HepG2 (cell line): Measurements from ENCODE around the gene ACADVL. TPM values are rescaled to one million over a fixed set of nuclear protein-coding genes. Genes with fewer than 3 reads are reported as not detected.

ENCODE experiments used
- FOSL1 ChIP-seq: sonication (generic); formaldehyde crosslinking; IDR thresholded peaks from 2 replicates; pipeline ENCODE4 v1.9.0; 2021; ENCODE audit warnings: missing genetic modification reagents, borderline replicate concordance
- GABPA ChIP-seq, 2 experiments: IDR thresholded peaks; 2 replicates each; pipeline ENCODE4 v1.6.1; 2011 to 2016; ENCODE audit warnings: low read depth in 2 of 2, low read length in 1 of 2, missing biosample characterization in 1 of 2, missing genetic modification characterization in 1 of 2
- HDAC2 ChIP-seq: sonication (generic); formaldehyde crosslinking; IDR thresholded peaks from 2 replicates; pipeline ENCODE4 v1.4.0; 2020; ENCODE audit warnings: missing genetic modification reagents
- MXI1 ChIP-seq: IDR thresholded peaks from 3 replicates; pipeline ENCODE4 v1.6.1; 2012; ENCODE audit warnings: low read depth, low read length, inconsistent platforms, borderline replicate concordance
- SNAPC2 ChIP-seq: sonication (generic); formaldehyde crosslinking; IDR thresholded peaks from 2 replicates; pipeline ENCODE4 v1.8.1; 2022; ENCODE audit warnings: mild to moderate bottlenecking, missing genetic modification reagents
- ZBTB21 ChIP-seq: sonication (generic); formaldehyde crosslinking; IDR thresholded peaks from 2 replicates; pipeline ENCODE4 v1.4.0; 2020; ENCODE audit warnings: missing genetic modification reagents
- ZNF232 ChIP-seq: sonication (generic); formaldehyde crosslinking; IDR thresholded peaks from 2 replicates; pipeline ENCODE4 v1.4.0; 2020; ENCODE audit warnings: missing genetic modification reagents, borderline replicate concordance
- polyA plus RNA-seq, 8 experiments: library from polyadenylated mRNA; depleted of rRNA in 3 of 8; stranded (reverse) in 7 of 8; unstranded in 1 of 8; fragments of >200 nt; fragmentation: Illumina TruSeq in 4 of 8; extraction: Trizol in 4 of 8; gene quantifications; 2 replicates each; pipeline versions ENCODE4 v1.2.1 to v1.2.3, GENCODE V29; 2011 to 2016; ENCODE audit warnings: low read depth in 4 of 8, missing spikeins in 1 of 8, mixed read lengths in 1 of 8; ENCODE audit not compliant: insufficient read depth in 1 of 8
- total RNA-seq, 5 experiments: library from RNA; depleted of rRNA; stranded (reverse); fragments of >200 nt; fragmentation: Illumina TruSeq; extraction: Trizol; gene quantifications; 2 replicates each; pipeline ENCODE4 v1.2.3, GENCODE V29; 2016; ENCODE audit warnings: low read depth in 1 of 5
- TF ChIP-seq, protein P1 (sequence below): conservative IDR thresholded peaks from 2 replicates; pipeline ENCODE4 v1.6.1; 2018; ENCODE audit warnings: missing genetic modification reagents
- TF ChIP-seq, protein P2 (sequence below): sonication (generic); formaldehyde crosslinking; IDR thresholded peaks from 2 replicates; pipeline ENCODE4 v1.8.1; 2022; ENCODE audit warnings: mild to moderate bottlenecking, missing genetic modification reagents
- TF ChIP-seq, protein P3 (sequence below): sonication (generic); formaldehyde crosslinking; IDR thresholded peaks from 2 replicates; pipeline ENCODE4 v1.4.0; 2020; ENCODE audit warnings: missing genetic modification reagents
- TF ChIP-seq, protein P4 (sequence below): sonication (generic); formaldehyde crosslinking; IDR thresholded peaks from 2 replicates; pipeline ENCODE4 v1.8.0; 2022; ENCODE audit warnings: mild to moderate bottlenecking, missing genetic modification reagents, moderate library complexity
- TF ChIP-seq, protein P5 (sequence below): IDR thresholded peaks from 2 replicates; pipeline ENCODE4 v1.6.1; 2016
- TF ChIP-seq, protein P6 (sequence below): sonication (generic); formaldehyde crosslinking; IDR thresholded peaks from 2 replicates; pipeline ENCODE4 v1.4.0; 2020; ENCODE audit warnings: missing genetic modification reagents
- TF ChIP-seq, protein P7 (sequence below): IDR thresholded peaks from 2 replicates; pipeline ENCODE4 v1.6.1; 2016; ENCODE audit warnings: low read depth

ACADVL gene
- total and polyA plus RNA-seq, 2 of the 13 experiments (the other 11 are each of a cell fraction or from before 2014, with no cell fraction given) = 219 to 412 TPM

DNA sequence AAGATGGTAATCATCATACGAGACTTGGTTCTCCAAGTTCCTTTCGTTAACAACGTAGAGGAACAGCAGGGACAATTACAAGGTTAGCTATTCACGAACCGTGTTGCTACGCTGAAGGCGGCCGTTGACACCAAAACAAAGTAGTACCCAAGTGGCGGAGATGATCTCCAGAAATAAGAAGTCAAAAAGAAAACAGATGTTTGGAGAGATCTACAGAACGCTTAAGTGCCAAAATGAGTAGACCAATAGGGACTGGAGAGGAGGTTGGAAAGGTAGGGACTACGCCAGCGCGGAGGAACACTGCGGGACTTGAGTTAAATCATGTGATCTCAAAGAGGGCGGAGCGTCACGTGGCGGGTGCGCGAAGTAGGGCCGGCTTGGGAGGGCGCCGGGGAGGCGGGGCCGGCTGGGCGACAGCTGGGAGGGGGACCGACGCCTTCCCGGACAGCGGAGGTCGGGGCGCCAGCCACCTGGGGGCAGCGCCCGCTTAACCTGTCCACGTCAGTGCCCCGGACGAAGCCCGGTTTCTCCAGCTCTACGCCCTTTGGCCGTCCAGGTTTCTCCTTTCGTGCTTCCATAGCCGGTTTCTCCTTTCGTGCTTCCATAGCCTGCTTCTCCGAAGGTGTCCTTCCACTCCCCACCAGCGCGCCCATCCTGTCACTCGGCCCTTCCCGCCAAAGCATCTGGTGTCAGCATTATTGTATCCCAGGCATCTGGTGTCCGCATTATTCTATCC, 23.1 kb downstream of the ACADVL start (continued):
- TF ChIP-seq, protein P1, sequence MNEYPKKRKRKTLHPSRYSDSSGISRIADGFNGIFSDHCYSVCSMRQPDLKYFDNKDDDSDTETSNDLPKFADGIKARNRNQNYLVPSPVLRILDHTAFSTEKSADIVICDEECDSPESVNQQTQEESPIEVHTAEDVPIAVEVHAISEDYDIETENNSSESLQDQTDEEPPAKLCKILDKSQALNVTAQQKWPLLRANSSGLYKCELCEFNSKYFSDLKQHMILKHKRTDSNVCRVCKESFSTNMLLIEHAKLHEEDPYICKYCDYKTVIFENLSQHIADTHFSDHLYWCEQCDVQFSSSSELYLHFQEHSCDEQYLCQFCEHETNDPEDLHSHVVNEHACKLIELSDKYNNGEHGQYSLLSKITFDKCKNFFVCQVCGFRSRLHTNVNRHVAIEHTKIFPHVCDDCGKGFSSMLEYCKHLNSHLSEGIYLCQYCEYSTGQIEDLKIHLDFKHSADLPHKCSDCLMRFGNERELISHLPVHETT = peak; percentile 84
- TF ChIP-seq MXI1 (peak; percentile 79; the same call in 1 of the 3 replicates), FOSL1 (CRISPR knock-in tag) (no peak), SNAPC2 (CRISPR knock-in tag) (no peak), ZNF232 (no peak), GABPA (IDR thresholded peaks at IDR 0.05; ENCODE audit: low read depth, low read length) (peak; percentile 23; the same call in 1 of the 2 replicates), GABPA (CRISPR knock-in tag; IDR thresholded peaks at IDR 0.05; ENCODE audit: low read depth) (peak; percentile 73), ZBTB21 (CRISPR knock-in tag) (peak; percentile 41; the same call in 1 of the 2 replicates), HDAC2 (CRISPR knock-in tag) (peak; percentile 71)
- TF ChIP-seq, protein P2, sequence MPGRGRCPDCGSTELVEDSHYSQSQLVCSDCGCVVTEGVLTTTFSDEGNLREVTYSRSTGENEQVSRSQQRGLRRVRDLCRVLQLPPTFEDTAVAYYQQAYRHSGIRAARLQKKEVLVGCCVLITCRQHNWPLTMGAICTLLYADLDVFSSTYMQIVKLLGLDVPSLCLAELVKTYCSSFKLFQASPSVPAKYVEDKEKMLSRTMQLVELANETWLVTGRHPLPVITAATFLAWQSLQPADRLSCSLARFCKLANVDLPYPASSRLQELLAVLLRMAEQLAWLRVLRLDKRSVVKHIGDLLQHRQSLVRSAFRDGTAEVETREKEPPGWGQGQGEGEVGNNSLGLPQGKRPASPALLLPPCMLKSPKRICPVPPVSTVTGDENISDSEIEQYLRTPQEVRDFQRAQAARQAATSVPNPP (CRISPR knock-in tag) = 0 out of 2 replicates have a peak, but pooled peaks have one; percentile 14
- TF ChIP-seq, protein P3, sequence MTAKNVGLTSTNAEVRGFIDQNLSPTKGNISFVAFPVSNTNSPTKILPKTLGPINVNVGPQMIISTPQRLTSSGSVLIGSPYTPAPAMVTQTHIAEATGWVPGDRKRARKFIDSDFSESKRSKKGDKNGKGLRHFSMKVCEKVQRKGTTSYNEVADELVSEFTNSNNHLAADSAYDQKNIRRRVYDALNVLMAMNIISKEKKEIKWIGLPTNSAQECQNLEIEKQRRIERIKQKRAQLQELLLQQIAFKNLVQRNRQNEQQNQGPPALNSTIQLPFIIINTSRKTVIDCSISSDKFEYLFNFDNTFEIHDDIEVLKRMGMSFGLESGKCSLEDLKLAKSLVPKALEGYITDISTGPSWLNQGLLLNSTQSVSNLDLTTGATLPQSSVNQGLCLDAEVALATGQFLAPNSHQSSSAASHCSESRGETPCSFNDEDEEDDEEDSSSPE (CRISPR knock-in tag) = peak; percentile 84
- TF ChIP-seq, protein P4, sequence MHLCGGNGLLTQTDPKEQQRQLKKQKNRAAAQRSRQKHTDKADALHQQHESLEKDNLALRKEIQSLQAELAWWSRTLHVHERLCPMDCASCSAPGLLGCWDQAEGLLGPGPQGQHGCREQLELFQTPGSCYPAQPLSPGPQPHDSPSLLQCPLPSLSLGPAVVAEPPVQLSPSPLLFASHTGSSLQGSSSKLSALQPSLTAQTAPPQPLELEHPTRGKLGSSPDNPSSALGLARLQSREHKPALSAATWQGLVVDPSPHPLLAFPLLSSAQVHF (CRISPR knock-in tag) = no peak
- TF ChIP-seq, protein P5, sequence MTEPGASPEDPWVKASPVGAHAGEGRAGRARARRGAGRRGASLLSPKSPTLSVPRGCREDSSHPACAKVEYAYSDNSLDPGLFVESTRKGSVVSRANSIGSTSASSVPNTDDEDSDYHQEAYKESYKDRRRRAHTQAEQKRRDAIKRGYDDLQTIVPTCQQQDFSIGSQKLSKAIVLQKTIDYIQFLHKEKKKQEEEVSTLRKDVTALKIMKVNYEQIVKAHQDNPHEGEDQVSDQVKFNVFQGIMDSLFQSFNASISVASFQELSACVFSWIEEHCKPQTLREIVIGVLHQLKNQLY (CRISPR knock-in tag) = peak; percentile 75
- TF ChIP-seq, protein P6, sequence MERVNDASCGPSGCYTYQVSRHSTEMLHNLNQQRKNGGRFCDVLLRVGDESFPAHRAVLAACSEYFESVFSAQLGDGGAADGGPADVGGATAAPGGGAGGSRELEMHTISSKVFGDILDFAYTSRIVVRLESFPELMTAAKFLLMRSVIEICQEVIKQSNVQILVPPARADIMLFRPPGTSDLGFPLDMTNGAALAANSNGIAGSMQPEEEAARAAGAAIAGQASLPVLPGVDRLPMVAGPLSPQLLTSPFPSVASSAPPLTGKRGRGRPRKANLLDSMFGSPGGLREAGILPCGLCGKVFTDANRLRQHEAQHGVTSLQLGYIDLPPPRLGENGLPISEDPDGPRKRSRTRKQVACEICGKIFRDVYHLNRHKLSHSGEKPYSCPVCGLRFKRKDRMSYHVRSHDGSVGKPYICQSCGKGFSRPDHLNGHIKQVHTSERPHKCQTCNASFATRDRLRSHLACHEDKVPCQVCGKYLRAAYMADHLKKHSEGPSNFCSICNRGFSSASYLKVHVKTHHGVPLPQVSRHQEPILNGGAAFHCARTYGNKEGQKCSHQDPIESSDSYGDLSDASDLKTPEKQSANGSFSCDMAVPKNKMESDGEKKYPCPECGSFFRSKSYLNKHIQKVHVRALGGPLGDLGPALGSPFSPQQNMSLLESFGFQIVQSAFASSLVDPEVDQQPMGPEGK (CRISPR knock-in tag) = peak; percentile 97
- TF ChIP-seq, protein P7, sequence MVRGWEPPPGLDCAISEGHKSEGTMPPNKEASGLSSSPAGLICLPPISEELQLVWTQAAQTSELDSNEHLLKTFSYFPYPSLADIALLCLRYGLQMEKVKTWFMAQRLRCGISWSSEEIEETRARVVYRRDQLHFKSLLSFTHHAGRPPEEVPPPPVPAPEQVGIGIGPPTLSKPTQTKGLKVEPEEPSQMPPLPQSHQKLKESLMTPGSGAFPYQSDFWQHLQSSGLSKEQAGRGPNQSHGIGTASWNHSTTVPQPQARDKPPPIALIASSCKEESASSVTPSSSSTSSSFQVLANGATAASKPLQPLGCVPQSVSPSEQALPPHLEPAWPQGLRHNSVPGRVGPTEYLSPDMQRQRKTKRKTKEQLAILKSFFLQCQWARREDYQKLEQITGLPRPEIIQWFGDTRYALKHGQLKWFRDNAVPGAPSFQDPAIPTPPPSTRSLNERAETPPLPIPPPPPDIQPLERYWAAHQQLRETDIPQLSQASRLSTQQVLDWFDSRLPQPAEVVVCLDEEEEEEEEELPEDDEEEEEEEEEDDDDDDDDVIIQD (CRISPR knock-in tag) = peak; percentile 66
